BLaER1 (cell line): ENCODE data around the gene PXK.
A peak's percentile ranks its signal among the peaks of the same experiment; 100 is the strongest.

Experiments
- H3K27ac ChIP-seq: shearing (Covaris generic); formaldehyde crosslinking; 2 replicates; pipeline ENCODE4 v1.8.1; 2022
- H3K27me3 ChIP-seq: shearing (Covaris generic); formaldehyde crosslinking; 2 replicates; pipeline ENCODE4 v1.8.1; 2022
- H3K36me3 ChIP-seq: shearing (Covaris generic); formaldehyde crosslinking; 2 replicates; pipeline ENCODE4 v1.8.1; 2022
- H3K4me1 ChIP-seq: shearing (Covaris generic); formaldehyde crosslinking; 2 replicates; pipeline ENCODE4 v1.8.1; 2022
- H3K4me2 ChIP-seq: shearing (Covaris generic); formaldehyde crosslinking; 2 replicates; pipeline ENCODE4 v1.8.1; 2022
- H3K4me3 ChIP-seq: shearing (Covaris generic); formaldehyde crosslinking; 2 replicates; pipeline ENCODE4 v1.8.1; 2022
- H3K9ac ChIP-seq: shearing (Covaris generic); formaldehyde crosslinking; 2 replicates; pipeline ENCODE4 v1.8.1; 2022
- H3K9me3 ChIP-seq: shearing (Covaris generic); formaldehyde crosslinking; 2 replicates; pipeline ENCODE4 v1.8.1; 2022
- H4K20me1 ChIP-seq: shearing (Covaris generic); formaldehyde crosslinking; 2 replicates; pipeline ENCODE4 v1.8.1; 2022
- Cebpa-rat ChIP-seq: shearing (Covaris generic); IDR thresholded peaks from 2 replicates; pipeline ENCODE4 v1.8.1; 2022

PXK gene

DNA sequence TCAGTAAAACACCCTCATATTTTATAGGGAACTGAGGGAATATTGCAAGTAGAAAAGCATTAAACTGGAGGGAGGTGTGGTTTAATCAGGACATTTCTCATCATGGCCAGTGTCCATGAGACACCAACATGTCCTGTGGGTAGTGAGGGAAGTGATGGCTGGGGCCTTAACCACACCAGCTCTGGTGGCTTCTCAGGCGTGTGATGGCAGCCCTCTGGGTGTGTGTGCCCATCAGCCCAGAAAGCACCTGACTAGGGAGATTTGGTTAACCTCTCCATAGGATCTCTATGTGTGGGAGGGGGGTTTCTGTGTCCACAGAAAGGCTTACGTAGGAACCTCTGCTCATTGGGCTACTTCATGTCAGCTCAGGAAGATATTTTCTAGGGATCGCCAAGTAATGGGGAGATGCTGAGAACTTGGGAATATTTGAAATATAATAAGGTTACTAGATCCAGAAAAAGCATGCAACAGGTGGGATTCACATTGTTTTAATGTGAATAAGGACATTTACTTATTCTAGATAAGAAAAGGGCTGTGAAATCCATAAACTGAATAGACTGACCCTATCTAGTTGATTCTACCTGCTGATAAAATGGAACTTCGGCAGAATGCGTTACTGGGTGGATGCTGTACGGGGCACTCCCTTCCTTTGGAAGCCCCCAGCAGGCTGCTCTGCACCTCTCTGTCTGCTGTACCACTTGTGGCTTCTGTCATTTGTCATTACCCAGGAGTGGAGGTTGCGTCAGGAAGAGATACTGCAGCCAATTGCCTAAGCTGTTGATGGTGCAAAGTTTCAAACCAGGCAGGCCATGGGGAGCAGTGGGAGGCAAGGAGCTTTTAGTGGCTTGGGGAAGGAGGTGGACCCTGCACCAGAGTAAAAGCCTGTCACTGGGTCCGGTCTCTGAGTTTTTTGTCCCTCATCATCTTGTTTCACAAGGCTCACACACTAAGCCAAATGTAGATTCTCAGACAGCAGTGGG, 79.4 kb downstream of the PXK start:
- H3K27ac ChIP-seq: no peak overlapping the region
- no peaks in the 10 kb centered on the region for H4K20me1 ChIP-seq
- H3K27me3 ChIP-seq: no peaks in the 10 kb centered on the region
- H3K9me3 ChIP-seq: no peaks in the 10 kb centered on the region
- H3K9ac ChIP-seq: no peak overlapping the region
- no peak for TF ChIP-seq Cebpa-rat
- H3K4me3 ChIP-seq: no peak overlapping the region
- peaks cover 9% of the 10 kb centered on the region for H3K4me1 ChIP-seq
- no peak overlapping the region for H3K4me2 ChIP-seq
- peaks cover 92% of the 10 kb centered on the region for H3K36me3 ChIP-seq

DNA sequence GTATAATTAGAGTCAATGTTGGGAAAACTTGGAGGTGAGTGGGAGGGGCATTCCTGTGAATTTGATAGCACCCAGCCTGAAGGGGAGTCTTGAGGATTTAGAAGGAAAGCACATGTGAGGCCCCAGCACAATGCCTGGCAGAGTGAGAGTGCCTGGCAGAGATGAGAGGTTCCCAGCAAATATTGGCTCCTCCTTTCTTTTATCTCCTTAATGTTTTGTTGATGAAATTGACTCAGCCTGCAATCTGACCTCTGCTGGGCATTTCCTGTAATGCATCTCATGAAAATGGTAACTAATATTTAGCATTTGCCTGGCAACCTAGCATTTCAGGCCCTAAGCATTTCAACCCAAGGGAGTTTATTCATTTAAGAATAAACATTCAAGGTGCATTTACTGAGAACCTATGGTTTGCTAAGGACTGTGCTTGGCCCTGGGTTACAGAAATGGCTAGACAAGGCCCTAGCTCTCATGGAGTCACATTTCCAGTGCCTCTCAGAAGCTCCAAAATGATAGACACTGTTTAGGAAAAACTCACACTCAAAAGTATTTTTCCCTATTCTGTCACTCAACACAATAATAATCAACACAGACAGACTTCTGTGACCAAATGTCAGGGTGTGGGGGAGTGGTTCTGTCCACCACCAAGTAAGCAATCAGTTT, 82.0 kb downstream of the PXK start:
- Histone ChIP-seq H3K9ac (no peak overlapping the region), H3K9me3 (no peaks in the 10 kb centered on the region), H3K4me3 (no peak overlapping the region), H3K27me3 (no peaks in the 10 kb centered on the region), H3K4me2 (no peak overlapping the region), H3K27ac (no peak overlapping the region), H3K4me1 (peaks cover 13% of the 10 kb centered on the region), H4K20me1 (no peaks in the 10 kb centered on the region), H3K36me3 (peaks cover 92% of the 10 kb centered on the region)
- TF ChIP-seq Cebpa-rat: no peak

DNA sequence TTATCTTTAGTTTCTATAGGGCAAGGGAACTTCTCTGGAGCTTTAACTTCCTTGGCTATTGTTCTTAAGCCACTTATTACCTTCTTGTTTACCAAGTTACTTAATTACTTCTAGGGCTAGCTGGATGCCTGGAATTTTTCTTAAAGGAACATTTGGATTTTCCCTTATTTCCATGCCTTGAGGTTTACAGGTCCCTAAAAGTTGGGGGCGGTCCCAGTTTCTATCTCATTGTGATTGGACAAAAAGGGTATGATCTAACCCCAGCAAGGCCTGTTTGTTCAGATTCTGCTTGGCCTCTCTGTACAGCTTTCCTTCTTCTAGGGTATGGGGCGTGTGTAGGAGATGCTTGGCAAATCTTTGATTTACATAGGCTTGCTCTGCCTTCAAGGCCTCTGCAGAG, 83.5 kb downstream of the PXK start:
- H3K9me3 ChIP-seq: no peaks in the 10 kb centered on the region
- H3K27ac ChIP-seq: no peak overlapping the region
- peaks cover 92% of the 10 kb centered on the region for H3K36me3 ChIP-seq
- no peaks in the 10 kb centered on the region for H3K27me3 ChIP-seq
- H3K4me3 ChIP-seq: no peak overlapping the region
- H4K20me1 ChIP-seq: no peaks in the 10 kb centered on the region
- peaks cover 15% of the 10 kb centered on the region for H3K4me1 ChIP-seq
- TF ChIP-seq Cebpa-rat: no peak
- no peak overlapping the region for H3K9ac ChIP-seq
- no peak overlapping the region for H3K4me2 ChIP-seq

DNA sequence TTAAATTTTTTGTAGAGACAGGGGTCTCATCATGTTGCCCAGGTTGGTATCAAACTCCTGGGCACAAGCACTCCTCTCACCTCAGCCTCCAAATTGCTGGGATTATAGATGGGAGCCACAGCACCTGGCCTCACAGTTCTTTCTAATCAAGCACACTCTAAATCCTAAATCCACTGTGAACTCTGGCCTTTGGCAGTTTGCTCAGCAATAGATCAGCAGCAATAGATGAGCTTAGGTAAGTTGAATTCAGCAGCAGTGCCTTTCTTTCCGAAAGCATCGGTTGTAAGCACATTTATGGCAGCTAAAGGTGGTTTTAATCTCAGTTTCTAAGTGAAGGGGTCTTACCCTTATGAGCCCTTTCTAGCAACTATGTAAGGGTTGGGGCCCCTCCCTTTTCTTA, 84.4 kb downstream of the PXK start:
- Histone ChIP-seq H3K9ac (no peak overlapping the region), H3K36me3 (peaks cover 92% of the 10 kb centered on the region), H3K4me2 (no peak overlapping the region), H3K27me3 (no peaks in the 10 kb centered on the region), H3K4me1 (peaks cover 15% of the 10 kb centered on the region), H3K27ac (no peak overlapping the region), H3K9me3 (no peaks in the 10 kb centered on the region), H3K4me3 (no peak overlapping the region), H4K20me1 (no peaks in the 10 kb centered on the region)
- no peak for TF ChIP-seq Cebpa-rat

DNA sequence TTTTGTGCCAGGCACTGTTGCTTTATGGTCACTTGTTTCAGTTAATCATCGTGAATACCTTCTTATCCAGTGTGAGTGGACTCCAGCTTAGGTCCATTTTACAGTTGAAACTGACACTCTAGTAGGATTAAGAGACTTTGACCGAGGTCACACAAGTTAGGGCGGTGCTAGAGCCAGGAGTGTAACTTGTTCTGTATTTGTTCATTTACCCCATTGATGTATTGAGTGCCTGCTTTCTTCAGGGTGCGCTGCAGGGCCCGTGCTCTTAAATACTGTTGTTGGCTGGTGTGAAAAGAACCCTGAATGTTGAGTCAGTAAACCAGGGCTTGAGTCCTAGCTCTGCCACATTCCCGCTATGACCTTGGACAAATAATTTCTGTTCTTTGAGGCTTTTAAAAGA, 85.5 kb downstream of the PXK start:
- TF ChIP-seq Cebpa-rat: no peak
- Histone ChIP-seq H3K36me3 (peaks cover 92% of the 10 kb centered on the region), H3K4me2 (no peak overlapping the region), H3K4me1 (peaks cover 15% of the 10 kb centered on the region), H4K20me1 (no peaks in the 10 kb centered on the region), H3K27ac (no peak overlapping the region), H3K9me3 (no peaks in the 10 kb centered on the region), H3K4me3 (no peak overlapping the region), H3K9ac (no peak overlapping the region), H3K27me3 (no peaks in the 10 kb centered on the region)

DNA sequence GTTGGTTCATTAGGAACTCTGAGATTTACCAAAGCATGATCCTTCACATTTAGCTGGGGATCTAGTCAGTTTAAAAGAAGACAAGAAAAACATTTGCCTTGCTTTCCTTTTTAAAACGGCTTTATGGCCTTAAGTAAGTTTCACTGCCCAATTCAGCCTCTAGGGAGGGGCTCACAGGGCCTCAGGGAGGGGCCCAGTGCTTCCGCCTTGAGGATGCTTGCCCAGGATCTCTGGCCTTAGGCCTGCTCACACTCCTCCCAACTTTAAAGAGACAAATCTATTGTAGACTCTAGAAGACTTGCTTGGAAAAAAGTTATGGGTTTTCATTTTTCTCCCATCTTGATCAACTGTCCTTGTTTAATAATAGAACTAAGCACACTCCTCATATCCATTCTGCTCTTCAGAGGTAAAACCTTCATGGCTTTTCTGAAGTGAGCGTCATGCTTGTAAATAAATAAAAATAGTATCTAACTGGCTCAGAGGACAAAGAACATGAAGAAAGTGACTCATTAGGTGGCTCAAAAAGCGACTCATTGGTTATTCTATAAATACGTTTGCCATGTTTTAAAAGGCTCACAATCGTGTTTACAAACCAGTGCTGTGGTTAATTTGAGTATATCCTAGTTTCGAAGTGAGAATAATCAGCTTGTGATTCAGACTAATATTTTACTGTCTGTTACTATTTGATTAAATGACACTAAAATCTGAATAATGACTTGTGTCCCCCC, 87.3 kb downstream of the PXK start:
- no peak overlapping the region; the same call in 1 of the 2 replicates for H3K4me2 ChIP-seq
- H3K36me3 ChIP-seq: peaks cover 100% of the 10 kb centered on the region
- H4K20me1 ChIP-seq: peaks cover 7% of the 10 kb centered on the region; the same call in 1 of the 2 replicates
- H3K4me1 ChIP-seq: peaks cover 6% of the 10 kb centered on the region; the same call in 1 of the 2 replicates
- 0 out of 2 replicates have a peak overlapping the region, but pooled peaks have one; percentile 8 for H3K9ac ChIP-seq
- H3K27me3 ChIP-seq: no peaks in the 10 kb centered on the region
- TF ChIP-seq Cebpa-rat: no peak
- H3K27ac ChIP-seq: peak overlapping the region; percentile 1; the same call in 1 of the 2 replicates
- H3K4me3 ChIP-seq: no peak overlapping the region
- no peaks in the 10 kb centered on the region for H3K9me3 ChIP-seq

DNA sequence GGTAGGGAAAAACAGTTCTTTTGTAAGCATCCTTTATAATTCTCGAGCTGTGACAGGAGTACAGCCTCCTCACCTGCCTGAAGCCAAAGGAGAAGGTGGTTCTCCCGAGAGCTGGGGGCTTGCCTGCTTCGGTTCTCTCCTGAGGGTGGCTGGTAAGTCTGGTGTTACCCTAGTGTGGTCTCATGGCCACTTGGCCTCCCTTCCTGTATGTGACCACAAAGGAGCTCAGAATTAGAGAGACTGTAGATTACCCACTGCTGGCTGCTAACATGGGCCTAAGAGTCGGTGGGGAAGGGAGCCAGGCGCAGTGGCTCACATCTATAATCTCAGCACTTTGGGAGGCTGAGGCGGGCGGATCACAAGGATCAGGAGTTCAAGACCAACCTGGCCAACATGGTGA, 88.3 kb downstream of the PXK start:
- Histone ChIP-seq H3K9ac (no peak overlapping the region), H3K27me3 (no peaks in the 10 kb centered on the region), H3K4me2 (no peak overlapping the region), H3K4me3 (no peak overlapping the region), H3K4me1 (peaks cover 6% of the 10 kb centered on the region; the same call in 1 of the 2 replicates), H4K20me1 (peaks cover 7% of the 10 kb centered on the region; the same call in 1 of the 2 replicates), H3K27ac (no peak overlapping the region), H3K9me3 (no peaks in the 10 kb centered on the region), H3K36me3 (peaks cover 100% of the 10 kb centered on the region)
- TF ChIP-seq Cebpa-rat: no peak

DNA sequence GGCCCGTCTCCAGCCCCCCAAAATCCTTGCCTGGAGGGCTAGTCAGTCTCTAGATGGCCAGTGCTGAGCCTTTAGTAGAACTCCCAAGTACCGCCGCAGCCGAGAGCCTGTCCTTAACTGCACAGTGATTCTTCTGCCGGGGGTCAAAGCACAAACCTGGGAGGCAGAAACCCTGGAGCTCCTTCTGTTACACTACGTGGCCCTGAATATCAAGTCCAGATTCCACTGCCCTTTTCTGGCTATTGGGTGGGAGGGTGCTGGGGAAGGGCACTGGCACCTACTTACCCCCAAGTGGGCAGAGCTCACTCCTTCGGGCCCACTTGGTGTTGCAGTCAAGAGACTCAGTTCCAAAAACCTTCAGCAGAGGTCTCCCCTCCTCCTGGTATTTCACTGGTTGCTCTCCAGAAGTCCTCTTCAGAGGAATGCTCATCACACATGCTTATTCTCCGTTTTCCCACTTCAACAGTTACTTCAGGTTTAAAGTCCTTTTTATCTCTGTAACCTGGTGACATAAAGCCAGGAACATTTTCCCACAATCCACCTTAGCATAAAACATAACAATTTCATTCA, 90.1 kb downstream of the PXK start:
- no peaks in the 10 kb centered on the region for H3K9me3 ChIP-seq
- no peak overlapping the region for H3K4me2 ChIP-seq
- H3K4me3 ChIP-seq: no peak overlapping the region
- no peak overlapping the region for H3K9ac ChIP-seq
- peaks cover 6% of the 10 kb centered on the region; the same call in 1 of the 2 replicates for H3K4me1 ChIP-seq
- no peak for TF ChIP-seq Cebpa-rat
- H3K36me3 ChIP-seq: peaks cover 100% of the 10 kb centered on the region
- peaks cover 7% of the 10 kb centered on the region; the same call in 1 of the 2 replicates for H4K20me1 ChIP-seq
- H3K27me3 ChIP-seq: no peaks in the 10 kb centered on the region
- H3K27ac ChIP-seq: no peak overlapping the region

DNA sequence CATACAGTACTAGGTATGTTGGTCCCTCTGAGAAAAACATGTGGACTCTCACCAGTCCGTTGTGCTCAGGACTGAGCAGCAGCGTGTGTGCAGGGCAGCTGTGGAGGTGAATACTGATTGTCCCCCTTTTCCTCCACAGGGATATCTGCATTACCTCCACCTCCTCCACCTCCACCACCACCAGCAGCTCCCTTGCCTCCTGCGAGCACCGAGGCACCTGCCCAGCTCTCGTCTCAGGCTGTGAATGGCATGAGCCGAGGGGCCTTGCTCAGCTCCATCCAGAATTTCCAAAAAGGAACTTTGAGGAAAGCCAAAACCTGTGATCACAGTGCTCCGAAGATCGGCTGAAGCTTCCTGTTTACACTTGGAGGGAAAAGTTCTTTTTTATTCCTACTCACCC, 91.9 kb downstream of the PXK start:
- Histone ChIP-seq H3K36me3 (peaks cover 100% of the 10 kb centered on the region), H3K4me3 (no peak overlapping the region), H4K20me1 (peaks cover 13% of the 10 kb centered on the region; the same call in 1 of the 2 replicates), H3K27me3 (no peaks in the 10 kb centered on the region), H3K9me3 (no peaks in the 10 kb centered on the region), H3K4me2 (no peak overlapping the region), H3K9ac (no peak overlapping the region), H3K4me1 (peaks cover 8% of the 10 kb centered on the region), H3K27ac (no peak overlapping the region)
- no peak for TF ChIP-seq Cebpa-rat
